ENCODE measurements around the gene ADAMTS15. TPM values are rescaled to one million over a fixed set of nuclear protein-coding genes. Genes with fewer than 3 reads are reported as not detected.

The ADAMTS15 gene
- total and polyA plus RNA-seq, 4 donors, result 1.9 to 16.0 (median 6.3) TPM

Other genes starting within 250 kb of the ADAMTS15 start
- gene ZBTB44, start 133.7 kb upstream of the ADAMTS15 start, total RNA-seq, result 10 to 100 TPM; 37.8 to 50.2 TPM
- gene ZBTB44, start 133.7 kb upstream of the ADAMTS15 start, polyA plus RNA-seq, result 1 to 10 TPM; 8.3 to 8.6 TPM
- gene ADAMTS8, start 20.0 kb upstream of the ADAMTS15 start, total RNA-seq, result 10 to 100 TPM in 1 of 2 donors, 1 to 10 TPM in 1; 8.7 to 64.9 TPM
- gene ADAMTS8, start 20.0 kb upstream of the ADAMTS15 start, polyA plus RNA-seq, result 1 to 10 TPM; 3.3 to 5.7 TPM

Data from aorta (tissue), 4 donors.